ENCODE measurements around the gene VCL. TPM values are rescaled to one million over a fixed set of nuclear protein-coding genes. Genes with fewer than 3 reads are reported as not detected.

Gene VCL
- total and polyA plus RNA-seq, 9 of the 15 experiments (the other 6 are each of a cell fraction or from before 2014, with no cell fraction given) = 29.8 to 186 (median 76.4) TPM

DNA sequence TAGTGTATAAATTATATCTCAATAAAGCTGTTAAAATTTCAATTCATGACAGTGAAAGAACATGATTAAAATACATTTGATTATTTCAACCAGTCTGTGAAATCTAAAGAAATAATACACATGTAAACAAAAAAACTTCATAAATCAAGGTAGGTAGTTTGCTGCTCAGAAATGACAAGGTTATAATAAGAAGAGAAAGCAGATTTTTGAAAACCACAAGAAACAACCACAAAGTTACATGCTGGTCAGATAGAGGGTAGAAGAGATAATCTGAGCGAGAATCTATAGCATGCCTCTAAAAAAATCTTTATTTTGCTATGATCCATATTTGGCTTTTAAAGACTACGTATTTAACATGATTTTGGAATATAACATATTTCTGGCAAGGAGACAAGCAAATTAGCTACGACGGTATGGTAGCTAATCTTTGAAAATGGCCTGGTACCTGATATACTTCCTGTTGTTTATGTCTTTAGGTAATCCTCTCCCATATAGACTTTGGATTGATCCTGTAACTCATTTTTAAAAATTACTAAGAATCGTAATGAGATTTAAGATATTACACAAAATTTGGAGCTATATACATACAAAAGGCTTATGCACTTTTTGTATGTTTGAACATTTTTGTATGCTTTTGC is 23.5 kb upstream of the VCL start (continued):
- TF ChIP-seq ZNF140 (CRISPR knock-in tag; IDR thresholded peaks at IDR 0.05) (no peak), MBD2 (IDR thresholded peaks at IDR 0.05; ENCODE audit: borderline replicate concordance, low read depth) (no peak), ZNF717 (CRISPR knock-in tag; IDR thresholded peaks at IDR 0.05) (no peak), MXI1 (IDR thresholded peaks at IDR 0.05; ENCODE audit: low read depth, low read length) (no peak), ZNF695 (CRISPR knock-in tag; IDR thresholded peaks at IDR 0.05) (no peak), EHMT2 (IDR thresholded peaks at IDR 0.05) (no peak), ARNT (IDR thresholded peaks at IDR 0.05) (no peak), KDM4B (IDR thresholded peaks at IDR 0.05; ENCODE audit: borderline replicate concordance in 2 of 2, low read depth in 1 of 2) (no peak), KDM1A (IDR thresholded peaks at IDR 0.05) (peak; percentile 73 to 83), ZNF444 (CRISPR knock-in tag; IDR thresholded peaks at IDR 0.05) (no peak), MCM7 (IDR thresholded peaks at IDR 0.05) (no peak), BCL6 (CRISPR knock-in tag; IDR thresholded peaks at IDR 0.05) (no peak), PHF20 (IDR thresholded peaks at IDR 0.05; ENCODE audit: partially characterized antibody) (no peak), KDM5B (IDR thresholded peaks at IDR 0.05; ENCODE audit: insufficient replicate concordance, low read depth, low read length) (no peak), ZFPM2 (CRISPR knock-in tag; IDR thresholded peaks at IDR 0.05) (no peak)
- TF ChIP-seq, protein P1, sequence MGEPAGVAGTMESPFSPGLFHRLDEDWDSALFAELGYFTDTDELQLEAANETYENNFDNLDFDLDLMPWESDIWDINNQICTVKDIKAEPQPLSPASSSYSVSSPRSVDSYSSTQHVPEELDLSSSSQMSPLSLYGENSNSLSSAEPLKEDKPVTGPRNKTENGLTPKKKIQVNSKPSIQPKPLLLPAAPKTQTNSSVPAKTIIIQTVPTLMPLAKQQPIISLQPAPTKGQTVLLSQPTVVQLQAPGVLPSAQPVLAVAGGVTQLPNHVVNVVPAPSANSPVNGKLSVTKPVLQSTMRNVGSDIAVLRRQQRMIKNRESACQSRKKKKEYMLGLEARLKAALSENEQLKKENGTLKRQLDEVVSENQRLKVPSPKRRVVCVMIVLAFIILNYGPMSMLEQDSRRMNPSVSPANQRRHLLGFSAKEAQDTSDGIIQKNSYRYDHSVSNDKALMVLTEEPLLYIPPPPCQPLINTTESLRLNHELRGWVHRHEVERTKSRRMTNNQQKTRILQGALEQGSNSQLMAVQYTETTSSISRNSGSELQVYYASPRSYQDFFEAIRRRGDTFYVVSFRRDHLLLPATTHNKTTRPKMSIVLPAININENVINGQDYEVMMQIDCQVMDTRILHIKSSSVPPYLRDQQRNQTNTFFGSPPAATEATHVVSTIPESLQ (CRISPR knock-in tag; IDR thresholded peaks at IDR 0.05) = no peak
- TF ChIP-seq, protein P2, sequence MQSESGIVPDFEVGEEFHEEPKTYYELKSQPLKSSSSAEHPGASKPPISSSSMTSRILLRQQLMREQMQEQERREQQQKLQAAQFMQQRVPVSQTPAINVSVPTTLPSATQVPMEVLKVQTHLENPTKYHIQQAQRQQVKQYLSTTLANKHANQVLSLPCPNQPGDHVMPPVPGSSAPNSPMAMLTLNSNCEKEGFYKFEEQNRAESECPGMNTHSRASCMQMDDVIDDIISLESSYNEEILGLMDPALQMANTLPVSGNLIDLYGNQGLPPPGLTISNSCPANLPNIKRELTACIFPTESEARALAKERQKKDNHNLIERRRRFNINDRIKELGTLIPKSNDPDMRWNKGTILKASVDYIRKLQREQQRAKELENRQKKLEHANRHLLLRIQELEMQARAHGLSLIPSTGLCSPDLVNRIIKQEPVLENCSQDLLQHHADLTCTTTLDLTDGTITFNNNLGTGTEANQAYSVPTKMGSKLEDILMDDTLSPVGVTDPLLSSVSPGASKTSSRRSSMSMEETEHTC (IDR thresholded peaks at IDR 0.05) = no peak
- TF ChIP-seq, protein P3, sequence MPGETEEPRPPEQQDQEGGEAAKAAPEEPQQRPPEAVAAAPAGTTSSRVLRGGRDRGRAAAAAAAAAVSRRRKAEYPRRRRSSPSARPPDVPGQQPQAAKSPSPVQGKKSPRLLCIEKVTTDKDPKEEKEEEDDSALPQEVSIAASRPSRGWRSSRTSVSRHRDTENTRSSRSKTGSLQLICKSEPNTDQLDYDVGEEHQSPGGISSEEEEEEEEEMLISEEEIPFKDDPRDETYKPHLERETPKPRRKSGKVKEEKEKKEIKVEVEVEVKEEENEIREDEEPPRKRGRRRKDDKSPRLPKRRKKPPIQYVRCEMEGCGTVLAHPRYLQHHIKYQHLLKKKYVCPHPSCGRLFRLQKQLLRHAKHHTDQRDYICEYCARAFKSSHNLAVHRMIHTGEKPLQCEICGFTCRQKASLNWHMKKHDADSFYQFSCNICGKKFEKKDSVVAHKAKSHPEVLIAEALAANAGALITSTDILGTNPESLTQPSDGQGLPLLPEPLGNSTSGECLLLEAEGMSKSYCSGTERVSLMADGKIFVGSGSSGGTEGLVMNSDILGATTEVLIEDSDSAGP (CRISPR knock-in tag; IDR thresholded peaks at IDR 0.05) = no peak
- TF ChIP-seq, protein P4, sequence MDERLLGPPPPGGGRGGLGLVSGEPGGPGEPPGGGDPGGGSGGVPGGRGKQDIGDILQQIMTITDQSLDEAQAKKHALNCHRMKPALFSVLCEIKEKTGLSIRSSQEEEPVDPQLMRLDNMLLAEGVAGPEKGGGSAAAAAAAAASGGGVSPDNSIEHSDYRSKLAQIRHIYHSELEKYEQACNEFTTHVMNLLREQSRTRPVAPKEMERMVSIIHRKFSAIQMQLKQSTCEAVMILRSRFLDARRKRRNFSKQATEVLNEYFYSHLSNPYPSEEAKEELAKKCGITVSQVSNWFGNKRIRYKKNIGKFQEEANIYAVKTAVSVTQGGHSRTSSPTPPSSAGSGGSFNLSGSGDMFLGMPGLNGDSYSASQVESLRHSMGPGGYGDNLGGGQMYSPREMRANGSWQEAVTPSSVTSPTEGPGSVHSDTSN (CRISPR knock-in tag; IDR thresholded peaks at IDR 0.05; ENCODE audit: low read depth) = no peak
- TF ChIP-seq, protein P4 (tag; conservative IDR thresholded peaks at IDR 0.05; ENCODE audit: low read depth) = 0 out of 2 replicates have a peak, but pooled peaks have one; percentile 16
- TF ChIP-seq, protein P5, sequence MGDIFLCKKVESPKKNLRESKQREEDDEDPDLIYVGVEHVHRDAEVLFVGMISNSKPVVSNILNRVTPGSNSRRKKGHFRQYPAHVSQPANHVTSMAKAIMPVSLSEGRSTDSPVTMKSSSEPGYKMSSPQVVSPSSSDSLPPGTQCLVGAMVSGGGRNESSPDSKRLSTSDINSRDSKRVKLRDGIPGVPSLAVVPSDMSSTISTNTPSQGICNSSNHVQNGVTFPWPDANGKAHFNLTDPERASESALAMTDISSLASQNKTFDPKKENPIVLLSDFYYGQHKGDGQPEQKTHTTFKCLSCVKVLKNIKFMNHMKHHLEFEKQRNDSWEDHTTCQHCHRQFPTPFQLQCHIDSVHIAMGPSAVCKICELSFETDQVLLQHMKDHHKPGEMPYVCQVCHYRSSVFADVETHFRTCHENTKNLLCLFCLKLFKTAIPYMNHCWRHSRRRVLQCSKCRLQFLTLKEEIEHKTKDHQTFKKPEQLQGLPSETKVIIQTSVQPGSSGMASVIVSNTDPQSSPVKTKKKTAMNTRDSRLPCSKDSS (IDR thresholded peaks at IDR 0.05; ENCODE audit: low read depth, partially characterized antibody) = no peak

All from K562 (cell line).